GOT3 (cell line): ENCODE measurements around the gene BUD31.
"Not testable (repeated sequence)": the region's sequence is repeated elsewhere in the genome, so short reads cannot be mapped to it uniquely, and the experiment has no call there.

Experiments used
- DNase-seq: peaks from one replicate; lab custom pipeline; 2025; ENCODE audit warnings: mixed read lengths; lab: John Stamatoyannopoulos, UW

The BUD31 gene

DNA sequence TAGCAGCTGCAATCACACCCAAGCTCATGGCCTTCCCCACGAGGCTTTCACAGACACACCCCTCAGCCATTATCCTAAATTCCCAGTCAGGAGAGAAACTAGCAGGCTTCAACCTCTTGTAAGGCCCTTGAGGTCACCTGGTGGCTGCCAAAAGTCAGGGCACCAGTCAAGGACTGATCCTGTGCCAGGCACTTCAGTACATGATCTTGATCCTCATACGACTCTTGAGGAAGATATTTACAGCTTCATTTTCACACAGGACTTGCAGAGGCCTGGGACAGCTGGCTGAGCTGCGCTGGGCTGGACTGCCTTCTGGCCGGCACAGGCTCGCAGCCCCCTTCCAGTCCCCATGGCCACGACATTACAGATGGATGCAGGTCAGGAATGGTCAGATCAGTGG lies 9.2 kb upstream of the BUD31 start:
- DNase-seq, result no peak

DNA sequence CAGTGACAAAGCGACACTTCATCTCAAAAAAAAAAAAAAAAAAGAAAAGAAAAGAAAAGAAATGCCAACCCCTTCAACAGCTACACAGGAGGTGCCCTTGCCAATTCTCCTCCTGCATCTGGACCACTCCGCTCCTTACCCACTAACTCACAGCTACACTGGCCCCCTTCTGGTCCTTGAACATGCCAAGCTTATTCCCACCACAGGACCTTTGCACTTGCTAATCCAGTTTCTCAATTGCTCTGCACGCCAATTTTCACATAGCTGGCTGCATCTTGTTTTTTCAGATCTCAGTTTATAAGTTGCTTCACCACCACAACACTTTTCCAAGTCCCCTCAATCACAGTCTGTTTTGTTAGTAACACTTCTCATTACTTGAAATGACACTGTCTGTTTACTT lies 5.9 kb upstream of the BUD31 start:
- no peak for DNase-seq

DNA sequence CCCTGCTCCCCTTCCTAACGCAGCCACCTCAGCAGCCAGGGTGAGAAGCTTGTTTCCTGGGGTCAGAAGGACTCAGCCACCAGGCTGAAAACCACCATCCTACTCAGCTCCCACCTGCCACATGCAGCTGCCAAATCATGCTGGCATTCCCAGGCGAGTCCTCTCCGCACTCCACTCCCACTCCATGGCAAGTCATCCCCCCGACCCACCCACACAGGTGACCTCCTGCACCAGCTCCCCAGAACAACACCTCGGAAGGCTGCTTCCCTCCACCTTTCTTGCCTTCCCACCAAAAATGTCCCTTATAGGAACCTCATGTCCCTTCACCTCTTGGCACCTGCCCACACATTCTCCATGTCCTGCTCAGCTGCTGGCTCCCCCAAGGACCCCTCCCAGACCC lies 5.0 kb upstream of the BUD31 start:
- no peak for DNase-seq

DNA sequence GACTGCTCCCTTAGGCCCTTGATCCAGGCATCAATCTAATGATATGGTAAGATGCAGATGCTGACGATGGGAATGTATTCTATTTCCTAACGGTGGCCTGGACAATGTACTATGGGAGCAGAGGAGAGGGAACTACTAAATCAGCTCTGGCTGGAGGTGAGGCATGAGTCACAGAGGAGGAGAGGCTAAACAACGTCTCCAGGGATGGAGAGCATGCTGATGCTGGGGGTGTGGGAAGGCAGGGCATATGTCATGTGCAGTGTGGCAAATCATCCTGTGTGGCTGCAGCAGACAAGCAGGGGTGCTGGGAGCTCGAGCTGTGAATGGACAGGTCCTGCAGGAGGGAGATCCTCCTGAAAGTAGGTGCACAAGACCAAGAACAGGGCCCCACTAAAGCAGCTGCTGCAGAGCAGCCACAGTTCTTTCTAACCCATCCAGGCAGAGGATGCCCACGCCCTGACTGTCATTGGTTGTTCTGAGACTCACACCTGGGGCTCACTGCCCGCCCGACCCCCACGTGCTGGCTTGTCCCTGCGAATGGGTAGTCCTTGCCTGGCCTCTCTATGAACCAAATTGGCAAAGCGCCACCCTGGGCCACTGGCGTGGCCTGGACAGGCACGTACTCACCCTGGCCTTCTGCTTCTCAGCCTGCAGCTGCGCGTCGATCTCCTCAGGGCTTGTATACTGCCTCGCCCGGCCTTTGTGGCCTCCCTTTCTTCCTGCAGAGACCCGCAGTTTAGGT lies 4.4 kb upstream of the BUD31 start:
- no peak for DNase-seq

DNA sequence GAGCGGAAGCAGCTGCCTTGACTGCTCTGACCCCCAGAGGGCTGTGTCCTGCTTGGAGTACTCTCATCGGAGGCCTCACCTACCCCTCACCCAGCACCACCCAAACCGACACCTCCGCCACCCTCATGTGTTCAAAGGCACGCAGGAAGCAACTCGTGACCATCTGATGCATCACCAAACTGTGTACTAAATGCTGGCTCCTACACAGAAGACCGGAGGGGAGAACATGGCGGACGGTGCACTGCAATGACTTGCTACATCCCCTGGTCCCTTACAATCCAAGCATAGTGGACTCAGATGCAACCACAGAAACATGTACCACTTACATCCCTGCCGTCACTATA lies 3.8 kb upstream of the BUD31 start:
- no peak for DNase-seq

DNA sequence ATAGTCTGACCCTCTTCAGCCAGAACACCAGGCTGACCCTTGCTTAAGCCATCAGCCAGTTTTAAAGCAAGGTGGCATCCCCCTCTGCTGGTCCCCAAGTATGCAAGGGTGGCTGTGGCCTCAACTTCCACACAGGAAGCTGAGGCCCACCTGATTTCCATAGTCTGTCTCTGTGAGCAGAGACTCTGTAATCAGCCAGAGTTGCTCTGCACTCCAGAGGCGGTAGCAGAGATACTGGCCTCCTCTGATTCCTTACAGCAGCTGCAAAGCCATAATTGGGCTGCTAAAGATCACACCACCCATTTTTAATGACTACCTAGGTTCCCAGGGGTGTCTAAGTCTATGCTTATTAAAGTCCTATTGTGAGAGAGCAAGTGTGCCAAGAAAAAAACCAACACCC lies 2.2 kb upstream of the BUD31 start:
- no peak for DNase-seq

DNA sequence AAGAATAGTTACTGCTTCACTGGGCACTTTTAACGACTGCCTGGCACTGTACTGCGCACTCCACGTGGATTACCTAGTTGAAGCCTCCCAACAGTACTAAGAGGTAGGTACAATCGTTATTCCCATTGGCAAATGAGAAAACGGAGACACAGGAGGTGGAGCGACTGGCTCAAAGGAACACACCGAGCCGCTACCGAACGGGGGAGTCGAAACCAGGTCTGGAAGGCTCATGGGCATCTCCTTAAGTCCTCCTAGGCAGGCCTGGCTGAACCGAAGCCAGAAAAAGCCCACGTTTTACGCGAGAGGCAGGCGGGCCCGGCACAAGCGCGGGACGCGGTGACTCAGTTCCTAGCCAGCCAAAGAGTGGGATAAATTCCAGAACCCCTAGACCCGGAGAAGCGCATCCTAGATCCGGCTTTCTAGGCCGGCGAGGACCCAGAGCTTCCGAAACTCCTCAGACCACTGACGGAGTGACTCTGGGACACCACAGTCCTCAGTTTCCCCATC lies 844 bp upstream of the BUD31 start:
- peak; percentile 45 for DNase-seq

DNA sequence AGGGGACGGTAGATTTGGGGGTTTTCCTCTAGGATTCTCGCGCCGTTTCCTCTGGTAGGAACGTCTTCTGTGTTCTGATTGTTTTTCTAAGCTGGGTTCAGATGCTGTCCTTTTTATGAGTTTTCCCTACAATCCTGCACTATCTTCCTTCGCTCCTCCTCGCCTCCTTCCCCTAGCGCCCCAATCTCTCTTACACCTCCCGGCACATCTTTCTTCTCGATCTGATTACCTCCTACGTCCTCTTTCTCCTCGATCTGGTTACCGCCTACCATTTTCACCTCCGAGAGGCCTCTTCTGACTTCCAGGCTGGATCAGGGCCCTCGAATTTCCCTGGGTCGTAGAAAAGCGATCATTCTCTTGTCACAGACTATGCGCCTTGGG lies 413 bp downstream of the BUD31 start:
- no peak for DNase-seq

DNA sequence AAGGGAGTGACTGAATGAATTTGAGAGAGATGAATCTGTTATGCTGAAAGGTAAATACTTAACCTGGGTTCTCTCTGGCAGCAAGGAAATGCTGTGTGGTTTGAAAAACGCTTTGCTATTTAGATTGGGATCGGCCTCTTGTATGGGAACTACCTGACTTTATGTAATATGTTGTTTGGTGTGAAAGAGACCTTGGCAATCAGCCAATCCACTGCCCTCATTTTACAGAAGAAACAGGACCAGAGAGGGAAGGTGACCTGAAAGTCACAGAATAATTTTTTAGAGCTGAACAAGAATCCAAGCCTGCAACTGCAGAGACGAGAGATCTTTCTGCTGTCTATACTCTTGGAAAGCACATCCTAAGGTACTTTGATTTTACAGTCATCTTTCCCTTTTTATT lies 1.0 kb downstream of the BUD31 start:
- no peak for DNase-seq

DNA sequence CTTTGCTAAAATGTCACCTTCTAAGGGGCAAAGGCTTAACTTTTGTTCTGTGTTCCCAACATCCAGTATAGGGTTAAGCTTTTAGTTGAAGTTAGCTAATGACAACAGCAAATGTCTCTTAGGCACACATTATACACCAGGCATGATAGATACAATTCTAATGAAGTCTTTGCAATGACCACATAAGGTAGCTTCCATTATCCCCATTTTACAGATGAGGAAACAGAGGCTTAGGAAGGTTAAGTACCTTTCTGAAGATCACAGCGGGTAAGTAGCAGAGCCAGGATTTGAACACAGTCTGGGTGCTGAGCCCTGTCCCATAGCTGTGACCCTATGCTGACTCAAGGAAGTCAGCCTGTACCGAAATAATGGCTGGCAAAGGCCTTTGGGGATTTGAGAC lies 1.9 kb downstream of the BUD31 start:
- no peak for DNase-seq

DNA sequence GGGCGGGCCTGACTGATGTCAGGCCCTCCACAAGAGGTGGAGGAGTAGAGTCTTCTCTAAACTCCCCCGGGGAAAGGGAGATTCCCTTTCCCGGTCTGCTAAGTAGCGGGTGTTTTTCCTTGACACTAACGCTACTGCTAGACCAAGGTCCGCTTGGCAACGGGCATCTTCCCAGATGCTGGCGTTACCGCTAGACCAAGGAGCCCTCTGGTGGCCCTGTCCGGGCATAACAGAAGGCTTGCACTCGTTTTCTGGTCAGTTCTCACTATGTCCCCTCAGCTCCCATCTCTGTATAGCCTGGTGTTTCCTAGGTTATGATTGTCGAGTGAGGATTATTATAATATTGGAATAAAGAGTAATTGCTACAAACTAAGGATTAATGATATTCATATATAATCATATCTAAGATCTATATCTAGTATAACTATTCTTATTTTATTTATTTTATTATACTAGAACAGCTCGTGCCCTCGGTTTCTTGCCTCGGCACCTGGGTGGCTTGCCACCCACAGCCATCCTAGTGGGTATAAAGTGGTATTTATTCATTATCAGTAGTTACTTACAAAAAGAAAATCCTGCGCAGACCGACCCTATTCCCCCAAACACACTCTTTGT lies 6.9 kb downstream of the BUD31 start:
- DNase-seq, result not testable (repeated sequence)

DNA sequence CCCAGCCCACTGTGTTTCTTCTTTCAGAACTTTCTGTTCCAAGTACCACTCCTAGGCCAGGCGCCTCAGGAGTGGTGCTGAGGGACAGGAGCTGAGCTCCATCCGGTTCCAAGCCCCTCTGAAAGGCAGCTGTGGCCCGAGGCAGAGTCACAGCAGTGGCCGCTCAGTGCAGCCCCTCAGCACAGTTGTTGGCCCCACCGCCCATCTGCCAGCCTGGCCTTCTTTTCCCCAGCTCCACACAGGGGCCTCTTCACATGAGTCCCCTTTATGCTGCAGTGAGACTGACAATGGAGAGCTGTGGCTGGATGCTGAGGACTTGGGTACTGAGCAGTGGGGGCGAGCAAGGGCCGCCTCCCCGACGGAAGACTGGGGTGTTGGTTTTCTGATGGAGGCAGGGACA lies 9.5 kb downstream of the BUD31 start:
- no peak for DNase-seq

DNA sequence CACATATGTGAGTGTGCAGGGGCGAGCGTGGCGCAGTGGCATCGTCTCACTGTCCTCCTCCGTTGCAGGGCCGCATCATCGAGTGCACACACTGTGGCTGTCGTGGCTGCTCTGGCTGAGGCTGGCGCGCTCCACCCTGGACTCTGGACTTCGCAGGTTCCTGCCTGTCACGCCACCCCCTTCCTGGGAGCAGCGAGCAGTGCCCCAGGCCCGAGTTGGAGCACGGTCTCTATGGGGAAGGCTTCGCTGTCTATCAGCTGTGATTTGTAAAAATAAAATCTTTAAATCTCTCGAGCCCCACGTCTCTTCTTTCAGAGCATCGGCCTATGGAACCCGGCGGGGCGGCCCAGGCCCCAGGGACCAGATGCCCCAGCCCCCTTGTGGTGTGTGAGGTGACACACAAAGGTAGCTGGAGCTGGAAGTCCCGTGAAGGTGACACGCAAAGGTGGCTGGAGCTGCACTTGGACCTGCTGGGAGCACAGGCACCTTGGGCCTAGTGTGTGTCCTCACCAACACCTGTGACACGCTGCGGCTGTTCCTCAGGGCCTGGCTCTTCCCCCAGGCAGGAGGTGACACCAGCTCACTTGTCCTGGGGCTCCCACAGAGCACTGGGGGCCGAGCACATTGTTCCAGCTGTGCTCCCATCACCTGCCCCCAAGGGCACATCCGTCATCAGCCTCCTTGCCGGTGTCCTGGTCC lies 10.7 kb downstream of the BUD31 start:
- DNase-seq, result no peak

DNA sequence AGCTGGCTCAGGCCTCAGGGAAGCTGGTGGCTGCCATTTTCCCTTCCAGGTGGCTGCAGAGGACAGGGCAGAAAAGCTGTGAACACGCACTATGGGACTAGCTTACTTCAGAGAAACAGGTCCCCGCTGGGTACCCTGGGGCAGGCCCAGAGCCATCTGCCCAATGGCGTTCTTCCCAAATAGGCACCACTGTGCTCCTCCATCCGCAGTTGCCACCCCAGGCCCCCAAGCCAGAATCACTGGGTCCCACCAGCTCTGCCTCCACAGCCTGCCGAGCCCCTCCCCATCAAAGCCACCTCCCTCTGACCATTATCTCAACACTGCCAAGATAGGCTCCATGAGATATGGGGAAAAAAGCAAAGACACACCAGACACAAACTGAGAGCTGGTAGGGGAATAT lies 11.4 kb downstream of the BUD31 start:
- DNase-seq, result no peak

DNA sequence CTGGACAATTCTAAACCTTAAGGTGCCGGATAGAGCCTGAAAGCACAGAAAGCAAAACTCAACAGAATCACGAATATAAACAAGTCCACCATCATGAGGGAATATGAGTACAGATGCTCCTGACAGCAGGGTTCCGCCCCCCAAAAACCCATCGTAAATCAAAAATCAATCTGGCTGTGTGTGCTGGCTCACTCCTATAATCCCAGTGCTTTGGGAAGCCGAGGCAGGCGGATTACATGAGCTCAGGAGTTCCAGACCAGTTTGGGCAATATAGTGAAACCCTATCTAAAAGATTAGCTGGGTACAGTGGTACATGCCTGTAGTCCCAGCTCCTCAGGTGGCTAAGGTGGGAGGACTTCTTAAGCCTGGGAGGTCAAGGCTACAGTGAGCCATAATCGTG lies 12.2 kb downstream of the BUD31 start:
- no peak for DNase-seq

DNA sequence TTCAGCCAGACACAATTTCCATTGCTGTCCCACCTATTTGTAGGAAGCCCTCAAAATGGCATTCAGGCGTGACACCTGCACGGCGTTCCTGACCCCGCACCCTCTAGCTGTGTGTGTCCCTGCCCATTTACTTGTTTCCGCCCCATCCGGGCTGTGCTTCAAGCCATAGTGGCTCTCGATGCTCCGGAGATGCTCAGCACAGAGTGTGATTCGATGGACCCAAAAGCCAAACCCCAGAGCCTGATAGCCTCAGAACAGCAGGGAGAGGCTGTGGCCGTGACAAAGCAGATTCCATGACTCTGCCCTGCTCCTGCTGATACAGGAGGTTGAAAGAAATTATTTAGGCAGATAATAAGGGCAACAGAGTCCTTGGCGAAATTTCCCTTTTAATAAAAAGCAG lies 13.4 kb downstream of the BUD31 start:
- no peak for DNase-seq

DNA sequence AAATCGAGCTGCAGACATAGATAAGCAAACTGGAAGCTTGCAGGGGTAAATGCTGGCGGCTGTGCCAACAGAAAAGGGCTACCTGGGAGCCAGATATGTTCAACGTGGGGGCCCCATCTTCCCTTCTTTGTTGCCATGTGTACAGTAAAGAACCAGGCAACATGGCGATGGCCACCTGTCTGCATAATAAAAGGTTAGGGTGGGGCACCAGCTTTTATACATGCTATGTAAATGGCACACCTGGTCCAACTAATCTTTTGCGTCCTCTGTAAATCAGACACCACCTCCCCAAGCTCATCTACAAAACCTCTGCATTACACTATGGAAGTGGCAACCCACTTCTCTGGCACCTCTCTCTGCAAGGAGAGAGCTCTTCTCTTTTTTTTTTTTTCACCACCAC lies 13.9 kb downstream of the BUD31 start:
- DNase-seq, result no peak

DNA sequence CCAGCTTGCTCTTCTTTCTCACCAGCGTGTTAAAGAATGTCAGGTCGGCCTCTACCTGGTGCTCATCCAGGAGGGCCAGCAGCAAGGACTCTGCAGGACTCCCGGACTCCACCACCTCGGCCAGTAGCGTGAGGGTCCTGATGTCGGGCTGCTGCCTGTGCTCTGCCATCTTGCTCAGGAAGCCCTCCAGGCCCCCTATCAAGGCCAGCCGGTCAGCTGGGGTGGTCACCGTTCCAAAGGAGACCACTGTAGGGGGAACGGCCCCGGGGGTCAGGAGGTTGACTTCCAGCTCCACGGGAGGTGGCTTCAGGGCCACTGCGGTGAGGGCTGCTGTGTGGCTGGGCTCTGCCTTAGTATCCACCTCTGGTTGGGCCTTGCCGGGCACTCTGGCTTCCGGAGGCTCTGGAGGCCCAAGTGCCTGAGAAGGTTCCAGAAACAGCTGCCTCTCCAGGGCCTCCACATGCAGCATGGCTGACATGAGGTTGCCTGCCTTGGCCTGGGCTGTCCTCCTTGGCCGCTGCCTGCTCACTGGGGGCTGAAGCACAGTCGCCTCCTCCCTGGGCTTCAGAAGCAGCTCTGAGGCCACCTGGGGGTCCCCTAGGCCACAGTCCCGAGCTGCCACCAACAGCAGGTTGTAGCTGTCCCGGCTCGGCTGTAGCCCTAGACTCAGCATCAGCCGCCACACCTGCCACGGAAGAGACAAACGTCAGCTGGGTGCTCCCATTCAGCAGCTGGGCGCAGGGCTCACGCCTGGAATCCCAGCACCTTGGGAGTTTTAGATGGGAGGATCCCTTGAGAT lies 16.4 kb downstream of the BUD31 start:
- DNase-seq, result no peak

DNA sequence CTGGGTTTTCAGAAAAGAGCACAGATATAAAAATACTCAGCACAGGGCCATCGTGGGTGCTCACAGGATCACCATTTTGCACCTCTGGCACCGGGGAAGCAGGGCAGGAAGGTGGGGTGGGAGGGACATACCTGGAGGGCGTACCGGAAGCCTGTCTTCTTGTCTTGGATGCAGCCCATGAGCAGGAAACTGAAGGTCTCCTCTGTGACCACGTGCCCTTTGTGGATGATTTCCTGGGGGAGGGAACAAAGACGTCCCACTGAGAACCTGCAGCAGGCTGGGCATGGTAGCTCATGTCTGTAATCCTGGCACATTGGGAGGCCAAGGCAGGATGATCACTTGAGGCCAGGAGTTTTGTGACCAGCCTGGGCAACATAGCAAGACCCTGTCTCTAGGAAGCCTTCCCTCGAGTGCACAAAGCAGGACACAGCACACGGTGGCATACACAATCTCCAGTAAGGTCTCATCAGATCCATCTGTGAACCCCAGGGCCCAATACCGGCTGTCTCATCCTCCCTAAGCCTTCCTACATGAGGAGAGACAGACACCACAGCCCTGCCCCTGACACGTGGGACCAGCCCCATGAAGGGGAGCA lies 20.3 kb downstream of the BUD31 start:
- DNase-seq, result no peak

DNA sequence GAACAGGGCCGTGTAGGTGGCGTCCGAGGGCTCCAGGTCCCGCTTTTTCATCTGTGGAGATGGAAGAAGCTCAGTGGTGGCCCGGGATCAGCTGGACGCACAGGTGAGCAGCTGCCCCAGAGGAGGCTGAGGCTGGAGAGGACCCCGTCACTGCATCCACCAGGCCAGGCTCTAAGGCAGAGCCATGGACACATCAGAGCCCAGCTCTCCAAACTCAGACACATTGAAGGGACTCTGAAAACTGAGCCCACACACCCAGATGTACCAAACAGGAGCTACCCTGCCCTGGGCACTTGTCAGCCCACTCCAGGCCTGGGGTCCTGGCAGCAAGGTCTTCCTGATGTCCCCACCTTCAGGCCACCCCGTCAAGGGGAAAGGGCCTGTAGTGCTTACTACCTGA lies 21.0 kb downstream of the BUD31 start:
- no peak for DNase-seq

DNA sequence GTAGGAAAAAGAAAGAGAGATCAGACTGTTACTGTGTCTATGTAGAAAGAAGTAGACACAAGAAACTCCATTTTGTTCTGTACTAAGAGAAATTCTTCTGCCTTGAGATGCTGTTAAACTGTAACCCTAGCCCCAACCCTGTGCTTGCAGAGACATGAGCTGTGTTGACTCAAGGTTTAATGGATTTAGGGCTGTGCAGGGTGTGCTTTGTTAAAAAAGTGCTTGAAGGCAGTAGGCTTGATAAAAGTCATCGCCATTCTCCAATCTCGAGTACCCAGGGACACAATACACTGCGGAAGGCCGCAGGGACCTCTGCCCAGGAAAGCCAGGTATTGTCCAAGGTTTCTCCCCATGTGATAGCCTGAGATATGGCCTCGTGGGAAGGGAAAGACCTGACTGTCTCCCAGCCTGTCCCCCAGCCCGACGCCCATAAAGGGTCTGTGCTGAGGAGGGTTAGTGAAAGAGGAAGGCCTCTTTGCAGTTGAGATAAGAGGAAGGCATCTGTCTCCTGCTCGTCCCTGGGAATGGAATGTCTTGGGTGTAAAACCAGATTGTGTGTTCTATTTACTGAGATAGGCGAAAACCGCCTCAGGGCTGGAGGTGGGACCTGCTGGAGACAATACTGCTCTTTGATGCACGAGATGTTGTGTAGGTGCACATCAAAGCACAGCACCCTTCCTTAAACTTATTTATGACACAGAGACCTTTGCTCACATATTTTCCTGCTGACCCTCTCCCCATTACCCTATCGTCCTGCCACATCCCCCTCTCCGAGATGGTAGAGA lies 23.2 kb downstream of the BUD31 start:
- DNase-seq, result not testable (repeated sequence)
